Fibroblast of pulmonary artery (primary cell): ENCODE results near the gene EEFSEC.
A peak's percentile ranks its signal among the peaks of the same experiment; 100 is the strongest.

Source experiments
- DNase-seq: peaks from one replicate; pipeline ENCODE4 v3.0.0-alpha.2; 2010; ENCODE audit warnings: low read depth
- H3K4me3 ChIP-seq: replicated peaks from 2 replicates; pipeline ENCODE4 v1.5.1; 2011; ENCODE audit warnings: low read depth, mild to moderate bottlenecking, control low read depth, low read length, moderate library complexity
- TF ChIP-seq, protein P1 (sequence below): IDR thresholded peaks from 2 replicates; pipeline ENCODE4 v1.5.1; 2011; ENCODE audit warnings: mild to moderate bottlenecking, control low read depth, low read length, inconsistent platforms; ENCODE audit errors: missing control alignments

The EEFSEC gene

DNA sequence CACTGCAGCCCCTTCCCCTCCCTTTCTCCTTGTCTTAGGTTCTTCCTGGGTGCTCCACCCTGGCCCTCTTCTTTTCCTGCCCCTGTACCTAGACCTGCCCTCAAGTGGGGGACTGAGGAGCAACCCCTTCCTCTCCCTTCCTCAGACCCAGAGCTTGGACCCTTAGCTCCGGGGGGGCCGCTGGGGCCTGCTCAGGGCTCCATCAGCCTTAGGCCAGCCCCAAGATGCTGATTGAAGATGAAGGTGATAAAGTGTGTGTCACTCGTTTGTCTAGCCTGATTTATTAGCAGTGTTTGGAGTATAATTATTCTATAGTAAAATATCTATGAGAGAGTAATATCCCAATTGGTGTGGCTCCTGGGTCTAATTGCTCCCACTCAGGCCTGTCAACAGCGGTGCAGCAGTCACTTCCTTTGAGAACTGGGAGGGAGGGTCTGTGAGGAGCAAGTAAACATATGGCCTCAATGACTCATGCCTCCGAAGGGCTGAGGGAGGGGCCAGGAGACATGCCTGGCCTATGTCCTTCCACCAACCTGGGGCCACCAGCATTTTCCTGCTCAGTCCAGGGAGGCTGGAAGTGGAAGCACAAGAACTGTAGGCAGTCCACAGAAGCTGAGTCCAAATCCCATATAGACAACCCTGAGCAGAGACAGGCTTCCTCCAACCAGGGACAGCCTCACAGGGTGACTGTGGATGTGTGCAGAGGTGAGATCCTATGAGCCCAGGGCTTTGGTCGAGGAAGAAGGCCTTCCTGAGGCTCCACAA is 190.2 kb downstream of the EEFSEC start:
- H3K4me3 ChIP-seq, result no peak overlapping the region

DNA sequence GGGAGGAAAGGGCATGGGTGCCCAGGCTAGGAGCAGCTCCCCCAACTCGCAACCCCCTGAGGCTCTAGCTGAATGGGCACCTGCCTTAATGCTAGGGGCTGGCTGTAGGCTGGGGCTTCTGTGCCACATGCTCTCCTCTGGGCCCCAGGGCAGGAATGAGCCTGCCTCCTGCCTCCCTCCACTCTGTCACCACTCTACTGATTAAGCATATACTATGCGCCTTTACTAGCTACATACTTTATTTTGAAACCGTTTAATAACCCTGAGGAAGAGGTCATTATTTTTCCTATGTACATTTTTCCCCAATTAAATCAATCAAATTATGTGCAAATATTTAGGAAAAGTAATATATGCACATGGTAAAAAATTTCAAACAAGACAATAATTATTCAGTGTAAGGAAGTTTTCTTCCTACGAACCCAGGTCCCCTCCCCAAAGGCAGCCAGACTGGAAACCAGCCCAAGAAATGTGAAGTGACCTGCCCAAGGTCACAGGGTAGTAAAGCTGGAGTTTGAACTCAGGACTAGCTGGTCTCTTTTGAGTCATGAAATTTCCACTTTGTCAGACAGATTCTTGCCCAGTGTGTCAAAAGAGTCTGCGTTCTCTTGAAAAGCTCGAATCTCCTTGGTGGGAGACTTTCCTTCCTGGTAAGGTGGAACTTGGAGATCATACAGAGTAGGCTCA is 190.9 kb downstream of the EEFSEC start:
- TF ChIP-seq, protein P1, sequence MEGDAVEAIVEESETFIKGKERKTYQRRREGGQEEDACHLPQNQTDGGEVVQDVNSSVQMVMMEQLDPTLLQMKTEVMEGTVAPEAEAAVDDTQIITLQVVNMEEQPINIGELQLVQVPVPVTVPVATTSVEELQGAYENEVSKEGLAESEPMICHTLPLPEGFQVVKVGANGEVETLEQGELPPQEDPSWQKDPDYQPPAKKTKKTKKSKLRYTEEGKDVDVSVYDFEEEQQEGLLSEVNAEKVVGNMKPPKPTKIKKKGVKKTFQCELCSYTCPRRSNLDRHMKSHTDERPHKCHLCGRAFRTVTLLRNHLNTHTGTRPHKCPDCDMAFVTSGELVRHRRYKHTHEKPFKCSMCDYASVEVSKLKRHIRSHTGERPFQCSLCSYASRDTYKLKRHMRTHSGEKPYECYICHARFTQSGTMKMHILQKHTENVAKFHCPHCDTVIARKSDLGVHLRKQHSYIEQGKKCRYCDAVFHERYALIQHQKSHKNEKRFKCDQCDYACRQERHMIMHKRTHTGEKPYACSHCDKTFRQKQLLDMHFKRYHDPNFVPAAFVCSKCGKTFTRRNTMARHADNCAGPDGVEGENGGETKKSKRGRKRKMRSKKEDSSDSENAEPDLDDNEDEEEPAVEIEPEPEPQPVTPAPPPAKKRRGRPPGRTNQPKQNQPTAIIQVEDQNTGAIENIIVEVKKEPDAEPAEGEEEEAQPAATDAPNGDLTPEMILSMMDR, result no peak
- no peak for DNase-seq
- H3K4me3 ChIP-seq, result no peak overlapping the region

More for the DNA sequence above, 190.2 kb downstream of the EEFSEC start:
- peak; percentile 58 for DNase-seq
- TF ChIP-seq, protein P1, result no peak

DNA sequence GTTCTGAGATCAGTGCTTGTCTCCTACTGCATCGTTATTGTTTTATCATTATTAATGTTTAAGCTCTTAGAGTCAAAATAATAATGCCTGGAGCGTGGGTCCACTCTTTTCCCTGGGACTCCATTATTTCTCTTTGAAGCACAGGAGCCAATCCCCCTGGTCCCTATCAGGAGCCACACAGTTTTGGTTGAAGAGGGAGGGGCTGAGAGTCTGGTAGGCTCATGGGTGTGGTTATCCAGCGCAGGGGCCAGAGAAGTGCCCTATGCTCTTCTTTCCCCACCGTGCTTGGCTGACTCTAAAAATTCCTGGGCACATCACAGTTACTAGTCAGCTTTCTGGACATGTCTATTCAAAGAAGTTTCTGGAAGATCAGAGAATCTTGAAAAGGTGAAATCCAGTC is 191.9 kb downstream of the EEFSEC start:
- TF ChIP-seq, protein P1, result no peak
- no peak for DNase-seq
- no peak overlapping the region for H3K4me3 ChIP-seq

DNA sequence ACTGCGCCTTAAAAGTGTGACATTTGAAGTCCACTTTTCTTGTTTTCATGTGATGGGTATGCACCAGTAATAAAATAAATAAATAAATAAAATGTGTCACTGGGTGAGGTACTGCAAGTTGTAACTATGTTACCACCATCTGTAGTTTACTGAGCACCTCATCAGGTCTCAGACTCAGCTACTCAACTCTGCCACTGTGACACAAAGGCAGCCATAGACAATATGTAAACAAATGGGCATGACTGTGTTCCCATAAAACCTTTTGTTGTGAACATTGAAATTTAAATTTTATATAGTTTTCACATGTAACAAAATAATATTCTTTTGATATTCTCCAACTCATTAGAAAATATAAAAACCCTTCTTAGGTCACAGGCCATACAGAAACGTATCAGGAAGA is 193.3 kb downstream of the EEFSEC start:
- TF ChIP-seq, protein P1, result no peak
- H3K4me3 ChIP-seq, result no peak overlapping the region
- DNase-seq, result no peak

DNA sequence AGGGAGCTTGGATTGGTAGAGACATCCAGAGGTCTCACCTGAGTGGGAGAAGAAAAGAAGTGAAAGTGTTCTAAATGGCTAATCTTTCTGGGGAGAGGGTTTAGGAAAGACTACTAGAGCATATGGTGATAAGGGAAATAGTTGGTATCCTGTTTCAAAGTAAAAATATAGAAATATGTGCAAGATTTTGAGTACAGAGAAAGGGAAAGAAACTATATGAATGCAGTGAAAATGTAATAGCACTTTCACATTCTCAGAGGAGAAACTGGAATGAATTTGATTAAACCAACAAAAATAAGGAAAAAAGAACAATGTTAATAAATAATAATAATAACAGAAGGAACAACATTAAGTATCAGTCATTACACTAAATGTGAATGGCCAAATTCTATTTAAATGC is 194.0 kb downstream of the EEFSEC start:
- DNase-seq, result no peak
- H3K4me3 ChIP-seq, result no peak overlapping the region
- TF ChIP-seq, protein P1, result no peak

DNA sequence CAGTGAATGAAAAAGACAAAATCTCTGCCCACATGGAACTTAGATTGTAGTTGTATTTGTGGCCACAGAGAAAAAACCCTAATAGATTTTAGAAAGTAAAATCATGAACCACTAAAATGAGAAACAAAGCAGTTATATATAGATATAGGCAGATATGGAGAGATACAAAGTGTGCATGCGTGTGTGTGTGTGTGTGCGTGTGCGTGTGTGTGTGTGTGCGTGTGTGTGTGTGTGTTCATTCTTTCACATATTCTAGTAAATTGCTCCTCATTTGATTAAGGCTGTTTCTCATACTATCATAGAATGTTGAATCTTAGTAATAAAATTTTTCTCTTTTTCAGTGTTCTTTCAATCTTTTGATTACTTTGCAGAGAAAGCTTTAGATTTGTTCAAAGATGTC is 194.8 kb downstream of the EEFSEC start:
- DNase-seq, result no peak
- no peak overlapping the region for H3K4me3 ChIP-seq
- TF ChIP-seq, protein P1, result no peak
